ENCODE measurements around the gene SYNGAP1. TPM values are rescaled to one million over a fixed set of nuclear protein-coding genes. Genes with fewer than 3 reads are reported as not detected.

Gene SYNGAP1
- total and polyA plus RNA-seq, 3 donors from 2014 or later, result 29.4 to 43.9 (median 31.5) TPM

DNA sequence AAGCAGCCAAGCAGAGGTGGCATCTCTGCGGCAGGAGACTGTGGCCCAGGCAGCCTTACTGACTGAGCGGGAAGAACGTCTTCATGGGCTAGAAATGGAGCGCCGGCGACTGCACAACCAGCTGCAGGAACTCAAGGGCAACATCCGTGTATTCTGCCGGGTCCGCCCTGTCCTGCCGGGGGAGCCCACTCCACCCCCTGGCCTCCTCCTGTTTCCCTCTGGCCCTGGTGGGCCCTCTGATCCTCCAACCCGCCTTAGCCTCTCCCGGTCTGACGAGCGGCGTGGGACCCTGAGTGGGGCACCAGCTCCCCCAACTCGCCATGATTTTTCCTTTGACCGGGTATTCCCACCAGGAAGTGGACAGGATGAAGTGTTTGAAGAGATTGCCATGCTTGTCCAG lies 15.0 kb upstream of the SYNGAP1 start:
- Histone ChIP-seq H3K27me3 (no peaks in the 10 kb centered on the region), H3K4me1 (peaks cover 6% of the 10 kb centered on the region), H3K4me3 (no peak overlapping the region), H3K36me3 (ENCODE audit: low read depth, missing control alignments) (no peaks in the 10 kb centered on the region), H3K9me3 (no peaks in the 10 kb centered on the region), H3K27ac (no peak overlapping the region)
- WGBS, 2 donors, result 95 to 96% methylated on average over 12 to 17 of the region's 17 CpGs
- DNase-seq, result no peak
- intact Hi-C loops (cut with DNase I; ENCODE audit: low total_unique reads), result no loop called here
- TF ChIP-seq POLR2A (IDR thresholded peaks at IDR 0.05), result no peak
- TF ChIP-seq, protein P1, sequence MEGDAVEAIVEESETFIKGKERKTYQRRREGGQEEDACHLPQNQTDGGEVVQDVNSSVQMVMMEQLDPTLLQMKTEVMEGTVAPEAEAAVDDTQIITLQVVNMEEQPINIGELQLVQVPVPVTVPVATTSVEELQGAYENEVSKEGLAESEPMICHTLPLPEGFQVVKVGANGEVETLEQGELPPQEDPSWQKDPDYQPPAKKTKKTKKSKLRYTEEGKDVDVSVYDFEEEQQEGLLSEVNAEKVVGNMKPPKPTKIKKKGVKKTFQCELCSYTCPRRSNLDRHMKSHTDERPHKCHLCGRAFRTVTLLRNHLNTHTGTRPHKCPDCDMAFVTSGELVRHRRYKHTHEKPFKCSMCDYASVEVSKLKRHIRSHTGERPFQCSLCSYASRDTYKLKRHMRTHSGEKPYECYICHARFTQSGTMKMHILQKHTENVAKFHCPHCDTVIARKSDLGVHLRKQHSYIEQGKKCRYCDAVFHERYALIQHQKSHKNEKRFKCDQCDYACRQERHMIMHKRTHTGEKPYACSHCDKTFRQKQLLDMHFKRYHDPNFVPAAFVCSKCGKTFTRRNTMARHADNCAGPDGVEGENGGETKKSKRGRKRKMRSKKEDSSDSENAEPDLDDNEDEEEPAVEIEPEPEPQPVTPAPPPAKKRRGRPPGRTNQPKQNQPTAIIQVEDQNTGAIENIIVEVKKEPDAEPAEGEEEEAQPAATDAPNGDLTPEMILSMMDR (IDR thresholded peaks at IDR 0.05), result no peak

DNA sequence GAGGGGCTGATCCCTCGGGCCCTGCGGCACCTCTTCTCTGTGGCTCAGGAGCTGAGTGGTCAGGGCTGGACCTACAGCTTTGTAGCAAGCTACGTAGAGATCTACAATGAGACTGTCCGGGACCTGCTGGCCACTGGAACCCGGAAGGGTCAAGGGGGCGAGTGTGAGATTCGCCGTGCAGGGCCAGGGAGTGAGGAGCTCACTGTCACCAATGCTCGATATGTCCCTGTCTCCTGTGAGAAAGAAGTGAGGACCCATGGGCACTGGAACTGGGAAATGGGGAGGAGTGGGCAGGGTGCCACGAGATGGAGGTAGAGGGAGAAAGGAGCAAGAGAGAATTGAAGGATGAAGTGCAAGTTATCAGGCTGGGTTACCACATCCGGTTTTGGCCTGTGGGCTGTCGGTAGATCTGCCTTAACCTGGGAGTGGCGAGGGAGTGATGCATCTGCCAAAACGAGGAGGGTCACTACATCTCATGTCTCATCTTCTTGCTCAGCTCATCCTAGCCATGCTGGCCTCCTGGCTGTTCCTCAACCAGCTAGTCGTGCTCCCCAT lies 14.4 kb upstream of the SYNGAP1 start:
- no peak for DNase-seq
- H3K27ac ChIP-seq, result no peak overlapping the region
- H3K9me3 ChIP-seq, result no peaks in the 10 kb centered on the region
- H3K4me1 ChIP-seq, result peaks cover 6% of the 10 kb centered on the region
- no peak for TF ChIP-seq POLR2A (IDR thresholded peaks at IDR 0.05)
- TF ChIP-seq, protein P1 (IDR thresholded peaks at IDR 0.05), result no peak
- 90 to 96% methylated on average over 15 of the region's 15 CpGs for WGBS, 2 donors
- intact Hi-C loops (cut with DNase I; ENCODE audit: low total_unique reads), result no loop called here
- H3K27me3 ChIP-seq, result no peaks in the 10 kb centered on the region
- no peaks in the 10 kb centered on the region for H3K36me3 ChIP-seq (ENCODE audit: low read depth, missing control alignments)
- H3K4me3 ChIP-seq, result no peak overlapping the region

DNA sequence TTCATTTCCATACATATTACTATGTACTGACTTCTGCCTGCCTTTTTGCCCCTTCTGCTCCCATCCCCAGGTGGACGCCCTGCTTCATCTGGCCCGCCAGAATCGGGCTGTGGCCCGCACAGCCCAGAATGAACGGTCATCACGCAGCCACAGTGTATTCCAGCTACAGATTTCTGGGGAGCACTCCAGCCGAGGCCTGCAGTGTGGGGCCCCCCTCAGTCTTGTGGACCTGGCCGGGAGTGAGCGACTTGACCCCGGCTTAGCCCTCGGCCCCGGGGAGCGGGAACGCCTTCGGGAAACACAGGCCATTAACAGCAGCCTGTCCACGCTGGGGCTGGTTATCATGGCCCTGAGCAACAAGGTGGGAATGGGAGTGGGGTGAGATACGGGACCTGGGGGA lies 13.7 kb upstream of the SYNGAP1 start:
- intact Hi-C loops (cut with DNase I; ENCODE audit: low total_unique reads), result no loop called here

GRCh38 chr6:33407132-33407718 lies 12.6 kb upstream of the SYNGAP1 start:
- H3K9me3 ChIP-seq, result no peaks in the 10 kb centered on the region
- H3K27me3 ChIP-seq, result no peaks in the 10 kb centered on the region
- intact Hi-C loops (cut with DNase I; ENCODE audit: low total_unique reads), result no loop called here
- DNase-seq, result no peak
- H3K36me3 ChIP-seq (ENCODE audit: low read depth, missing control alignments), result no peaks in the 10 kb centered on the region
- peaks cover 16% of the 10 kb centered on the region for H3K4me1 ChIP-seq
- WGBS, 2 donors, result 77 to 79% methylated on average over 5 of the region's 5 CpGs
- H3K27ac ChIP-seq, result no peak overlapping the region
- H3K4me3 ChIP-seq, result no peak overlapping the region
- no peak for TF ChIP-seq POLR2A (IDR thresholded peaks at IDR 0.05)
- TF ChIP-seq, protein P1 (IDR thresholded peaks at IDR 0.05), result peak in 2 of 3 experiments; percentile 23 to 25

More for the DNA sequence above, 13.7 kb upstream of the SYNGAP1 start:
- TF ChIP-seq, protein P1 (IDR thresholded peaks at IDR 0.05), result no peak
- TF ChIP-seq POLR2A (IDR thresholded peaks at IDR 0.05), result no peak
- Histone ChIP-seq H3K36me3 (ENCODE audit: low read depth, missing control alignments) (no peaks in the 10 kb centered on the region), H3K4me1 (peaks cover 6% of the 10 kb centered on the region), H3K27ac (no peak overlapping the region), H3K4me3 (no peak overlapping the region), H3K27me3 (no peaks in the 10 kb centered on the region), H3K9me3 (no peaks in the 10 kb centered on the region)
- no peak for DNase-seq
- WGBS, 2 donors, result 94 to 95% methylated on average over 10 to 17 of the region's 17 CpGs
